ENCODE results near the gene CD44.
A peak's percentile ranks its signal among the peaks of the same experiment; 100 is the strongest.

Gene CD44

GRCh38 chr11:35179466-35180135 is 40.6 kb downstream of the CD44 start:
- no peak for DNase-seq

GRCh38 chr11:35180317-35181233 is 41.6 kb downstream of the CD44 start:
- DNase-seq, result no peak

- DNase-seq, result no peak
Measured at GRCh38 chr11:35182317-35182939, 43.5 kb downstream of the CD44 start.

- no peak for DNase-seq
Measured at GRCh38 chr11:35183326-35183925, 44.5 kb downstream of the CD44 start.

GRCh38 chr11:35185696-35186095 is 46.7 kb downstream of the CD44 start:
- DNase-seq, result no peak

GRCh38 chr11:35187996-35188395 is 49.0 kb downstream of the CD44 start:
- no peak for DNase-seq

- no peak for DNase-seq
Measured at GRCh38 chr11:35190804-35191348, 51.9 kb downstream of the CD44 start.

- no peak for DNase-seq
Measured at GRCh38 chr11:35192347-35192746, 53.4 kb downstream of the CD44 start.

GRCh38 chr11:35193767-35194166 is 54.8 kb downstream of the CD44 start:
- no peak for DNase-seq

- DNase-seq, result no peak
Measured at GRCh38 chr11:35197292-35197691, 58.3 kb downstream of the CD44 start.

- DNase-seq, result no peak
Measured at GRCh38 chr11:35200811-35201341, 61.9 kb downstream of the CD44 start.

GRCh38 chr11:35204614-35205013 is 65.6 kb downstream of the CD44 start:
- DNase-seq, result no peak

GRCh38 chr11:35206616-35207015 is 67.6 kb downstream of the CD44 start:
- DNase-seq, result no peak

GRCh38 chr11:35207471-35208403 is 68.8 kb downstream of the CD44 start:
- DNase-seq, result no peak

- DNase-seq, result no peak
Measured at GRCh38 chr11:35208795-35209194, 69.8 kb downstream of the CD44 start.

- no peak for DNase-seq
Measured at GRCh38 chr11:35210876-35211546, 72.0 kb downstream of the CD44 start.

- no peak for DNase-seq
Measured at GRCh38 chr11:35211952-35212351, 73.0 kb downstream of the CD44 start.

GRCh38 chr11:35214226-35214770 is 75.3 kb downstream of the CD44 start:
- DNase-seq, result no peak

- DNase-seq, result peak; percentile 46
Measured at GRCh38 chr11:35214792-35215193, 75.8 kb downstream of the CD44 start.

- DNase-seq, result no peak
Measured at GRCh38 chr11:35215945-35216344, 77.0 kb downstream of the CD44 start.

Data from activated naive CD4-positive, alpha-beta T cell treated with anti-CD3 and anti-CD28 coated beads, Interleukin-2, amount 50 U/mL, for 16 hours (primary cell).